Measurements from ENCODE around the gene POP4. TPM values are rescaled to one million over a fixed set of nuclear protein-coding genes. Genes with fewer than 3 reads are reported as not detected.

Gene POP4
- total and polyA plus RNA-seq, 2 donors (not counting 3 experiments of a cell fraction or from before 2014, with no cell fraction given): 56.2 to 64.4 TPM

DNA sequence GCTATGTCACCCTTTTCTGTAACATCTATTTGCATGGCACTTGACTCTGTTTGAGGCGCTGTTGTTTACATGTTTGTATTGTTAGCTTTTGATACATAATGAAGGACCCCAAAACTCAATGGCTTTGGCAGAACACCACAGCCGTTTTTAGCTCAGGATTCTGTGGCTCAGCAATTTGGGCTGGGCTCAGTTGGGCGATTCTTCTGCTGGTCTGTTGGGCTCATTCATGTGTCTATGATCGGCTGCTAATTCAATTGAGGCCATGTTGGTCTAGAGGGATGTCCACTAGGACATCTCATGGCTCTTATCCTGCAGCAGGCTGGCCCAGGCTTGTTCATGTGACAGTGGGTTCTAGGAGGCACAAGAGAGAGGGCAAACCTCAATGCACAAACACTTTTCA, 46.3 kb upstream of the POP4 start:
- no peak for TF ChIP-seq POLR2AphosphoS5 (IDR thresholded peaks at IDR 0.05; ENCODE audit: insufficient read depth, low read depth, low read length)
- TF ChIP-seq, protein P1, sequence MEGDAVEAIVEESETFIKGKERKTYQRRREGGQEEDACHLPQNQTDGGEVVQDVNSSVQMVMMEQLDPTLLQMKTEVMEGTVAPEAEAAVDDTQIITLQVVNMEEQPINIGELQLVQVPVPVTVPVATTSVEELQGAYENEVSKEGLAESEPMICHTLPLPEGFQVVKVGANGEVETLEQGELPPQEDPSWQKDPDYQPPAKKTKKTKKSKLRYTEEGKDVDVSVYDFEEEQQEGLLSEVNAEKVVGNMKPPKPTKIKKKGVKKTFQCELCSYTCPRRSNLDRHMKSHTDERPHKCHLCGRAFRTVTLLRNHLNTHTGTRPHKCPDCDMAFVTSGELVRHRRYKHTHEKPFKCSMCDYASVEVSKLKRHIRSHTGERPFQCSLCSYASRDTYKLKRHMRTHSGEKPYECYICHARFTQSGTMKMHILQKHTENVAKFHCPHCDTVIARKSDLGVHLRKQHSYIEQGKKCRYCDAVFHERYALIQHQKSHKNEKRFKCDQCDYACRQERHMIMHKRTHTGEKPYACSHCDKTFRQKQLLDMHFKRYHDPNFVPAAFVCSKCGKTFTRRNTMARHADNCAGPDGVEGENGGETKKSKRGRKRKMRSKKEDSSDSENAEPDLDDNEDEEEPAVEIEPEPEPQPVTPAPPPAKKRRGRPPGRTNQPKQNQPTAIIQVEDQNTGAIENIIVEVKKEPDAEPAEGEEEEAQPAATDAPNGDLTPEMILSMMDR (IDR thresholded peaks at IDR 0.05; ENCODE audit: extremely low read depth in 1 of 2, insufficient read depth in 1 of 2, low read depth in 1 of 2, low read length in 2 of 2): no peak
- TF ChIP-seq FOS (IDR thresholded peaks at IDR 0.05; ENCODE audit: borderline replicate concordance, insufficient read depth, low read length): no peak
- TF ChIP-seq MYC (IDR thresholded peaks at IDR 0.05; ENCODE audit: low read depth, low read length): no peak
- TF ChIP-seq POLR2A (IDR thresholded peaks at IDR 0.05; ENCODE audit: low read depth, low read length): no peak
- TF ChIP-seq JUN (IDR thresholded peaks at IDR 0.05; ENCODE audit: borderline replicate concordance, insufficient read depth, insufficient read length, low read depth): no peak
- TF ChIP-seq GATA2 (IDR thresholded peaks at IDR 0.05; ENCODE audit: insufficient read depth, insufficient read length, low read depth, low read length): no peak
- TF ChIP-seq, protein P2, sequence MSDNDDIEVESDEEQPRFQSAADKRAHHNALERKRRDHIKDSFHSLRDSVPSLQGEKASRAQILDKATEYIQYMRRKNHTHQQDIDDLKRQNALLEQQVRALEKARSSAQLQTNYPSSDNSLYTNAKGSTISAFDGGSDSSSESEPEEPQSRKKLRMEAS (IDR thresholded peaks at IDR 0.05; ENCODE audit: insufficient read depth, insufficient read length): no peak
- no peak for TF ChIP-seq EZH2 (IDR thresholded peaks at IDR 0.05; ENCODE audit: borderline replicate concordance, low read depth, low read length, severe bottlenecking)
- no peak for DNase-seq (ENCODE audit: low read depth, low spot score)
- ChIA-PET POLR2A (no interaction called here), CTCF (no interaction called here)
- no peaks in the 10 kb centered on the region for H3K79me2 ChIP-seq (ENCODE audit: control insufficient read depth, insufficient read depth, low read length)
- H3K4me2 ChIP-seq (ENCODE audit: insufficient read depth, low read length): no peak overlapping the region
- no peak overlapping the region for H2AFZ ChIP-seq (ENCODE audit: low read depth, low read length)
- H3K27me3 ChIP-seq (ENCODE audit: control insufficient read depth in 2 of 2, insufficient read depth in 2 of 2, low read length in 2 of 2): no peaks in the 10 kb centered on the region
- no peak overlapping the region for H3K9ac ChIP-seq (replicated peaks; ENCODE audit: extremely low read depth, insufficient read depth, low read length)
- H3K4me1 ChIP-seq (ENCODE audit: control insufficient read depth, extremely low read depth, insufficient read depth, low read length): no peaks in the 10 kb centered on the region
- no peaks in the 10 kb centered on the region for H3K9me3 ChIP-seq (replicated peaks; ENCODE audit: control insufficient read depth, insufficient read depth, low read length)
- no peak for FAIRE-seq
- no peaks in the 10 kb centered on the region for H3K9me1 ChIP-seq (replicated peaks; ENCODE audit: control insufficient read depth, extremely low read depth, insufficient read depth, low read length)
- H3K27ac ChIP-seq (ENCODE audit: insufficient read depth, low read depth, low read length): no peak overlapping the region
- dilution Hi-C loops (cut with MboI; ENCODE audit: extremely low pct_ligation_motif_present, low sequenced_read_pairs): no loop called here
- no peaks in the 10 kb centered on the region for H4K20me1 ChIP-seq (replicated peaks; ENCODE audit: control insufficient read depth, extremely low read depth, insufficient read depth, low read length)
- no TSS peak for BruUV-seq (replicated peaks)
- H3K4me3 ChIP-seq (replicated peaks in 1 of 3; ENCODE audit: insufficient read depth in 1 of 3, low read depth in 1 of 3, low read length in 3 of 3): no peak overlapping the region
- no peaks in the 10 kb centered on the region for H3K36me3 ChIP-seq (ENCODE audit: control insufficient read depth in 2 of 2, extremely low read depth in 1 of 2, insufficient read depth in 2 of 2, low read length in 2 of 2)
- intact Hi-C loops (cut with micrococcal nuclease): no loop called here
